Stimulated activated CD8-positive, alpha-beta memory T cell treated with anti-CD3 and anti-CD28 coated beads, Interleukin-15, amount 100 ng/mL, for 4 hours (primary cell): Measurements from ENCODE around the gene C19orf25.

Experiments
- DNase-seq, 2 donors: peaks; one replicate each; pipeline ENCODE4 v3.0.0-alpha.2; 2020; ENCODE audit warnings: low read depth in 2 of 2

The C19orf25 gene

DNA sequence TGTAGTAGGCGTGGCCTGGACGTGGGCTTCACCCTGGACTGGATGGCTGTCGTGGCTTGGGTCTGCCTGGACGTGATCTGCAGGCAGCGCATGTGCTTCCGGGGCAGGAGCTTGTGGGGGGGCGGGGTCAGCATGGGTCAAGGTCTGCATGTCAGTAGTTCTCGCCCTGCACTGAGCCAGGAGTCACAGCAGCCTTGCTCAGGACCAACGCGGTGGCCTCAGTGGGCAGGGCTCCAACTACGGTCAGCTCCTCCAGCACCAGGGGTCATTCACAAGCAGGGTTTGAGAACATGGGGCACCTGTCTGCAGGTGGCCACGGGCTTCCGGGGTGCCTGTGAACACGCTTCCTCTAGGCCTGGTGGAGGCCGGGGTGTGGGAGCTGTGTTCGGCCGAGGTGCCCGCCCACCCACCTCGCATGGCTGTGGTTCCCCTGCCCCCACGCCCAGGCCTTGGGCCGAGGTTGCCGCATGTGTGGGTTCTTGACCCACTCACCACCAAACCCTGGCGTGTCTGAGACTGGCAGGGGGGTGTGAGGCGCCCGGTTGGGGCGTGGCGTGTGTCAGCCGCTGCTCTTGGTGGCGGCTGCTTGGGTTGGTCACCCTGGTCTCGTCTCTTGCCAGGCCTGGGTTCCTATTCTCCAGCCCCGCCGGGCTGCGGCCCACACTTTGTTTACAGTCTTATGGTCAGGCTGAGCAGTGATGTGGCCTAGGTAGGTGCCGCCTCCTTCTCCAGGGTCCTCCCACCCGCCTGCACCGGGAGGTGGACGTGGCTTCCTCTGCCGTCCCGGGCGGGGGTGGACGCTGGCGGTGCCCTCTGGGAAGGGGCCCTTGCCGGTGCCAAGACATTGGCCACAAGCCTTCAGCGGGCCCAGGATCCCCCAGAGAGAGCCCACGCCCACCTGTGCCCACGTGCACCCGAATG, 45.6 kb downstream of the C19orf25 start:
- no peak for DNase-seq

DNA sequence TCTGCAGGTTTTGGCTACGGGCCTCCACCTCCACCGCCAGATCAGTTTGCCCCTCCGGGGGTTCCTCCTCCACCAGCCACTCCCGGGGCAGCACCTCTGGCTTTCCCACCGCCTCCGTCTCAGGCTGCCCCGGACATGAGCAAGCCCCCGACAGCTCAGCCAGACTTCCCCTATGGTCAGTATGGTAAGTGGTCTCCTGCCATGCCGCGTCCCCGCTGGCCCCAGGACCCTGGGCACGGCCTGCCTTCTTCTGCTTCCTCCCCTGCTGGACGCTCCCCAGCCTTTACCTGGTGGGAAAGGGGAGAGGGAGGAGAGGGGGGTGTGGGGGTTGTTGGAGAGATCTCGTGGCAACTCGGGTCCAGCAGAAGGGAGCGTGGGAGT, 46.5 kb downstream of the C19orf25 start:
- DNase-seq, result no peak

DNA sequence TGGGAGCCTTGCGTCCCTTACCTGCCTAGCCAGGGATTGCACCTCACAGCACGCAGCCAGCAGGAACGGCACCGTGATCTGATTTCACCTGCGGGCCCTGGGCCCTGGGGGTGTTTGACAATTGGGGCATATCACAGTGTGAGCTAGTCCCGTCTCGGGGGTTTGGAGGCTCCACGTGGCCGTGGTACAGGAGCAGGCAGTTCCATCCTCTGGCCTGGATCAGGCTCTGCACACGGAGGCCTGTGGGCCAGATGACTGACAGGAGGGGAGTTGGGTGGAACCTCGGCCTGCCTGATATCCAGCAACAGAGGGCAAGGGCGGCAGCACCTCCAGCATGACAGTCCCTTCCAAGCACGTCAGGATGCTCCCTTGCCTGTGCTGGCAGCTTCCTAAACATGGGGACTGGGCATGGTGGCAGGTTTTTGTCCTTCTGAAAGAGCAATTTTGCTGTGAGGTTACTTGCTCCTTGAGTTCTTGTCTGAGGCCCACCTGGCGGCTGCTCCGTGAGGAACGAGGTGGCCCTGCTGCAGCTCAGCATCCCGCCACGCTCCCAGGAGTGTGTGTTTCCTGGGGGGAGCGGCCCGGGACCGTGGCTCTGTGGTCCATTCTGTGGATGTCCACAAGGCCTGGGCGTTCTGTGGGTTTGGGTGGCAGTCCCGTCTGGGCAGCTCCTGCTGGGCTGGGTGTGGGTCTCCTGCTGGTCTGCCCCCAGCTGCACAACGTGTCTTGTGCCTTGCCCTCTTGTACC, 47.1 kb downstream of the C19orf25 start:
- no peak for DNase-seq

DNA sequence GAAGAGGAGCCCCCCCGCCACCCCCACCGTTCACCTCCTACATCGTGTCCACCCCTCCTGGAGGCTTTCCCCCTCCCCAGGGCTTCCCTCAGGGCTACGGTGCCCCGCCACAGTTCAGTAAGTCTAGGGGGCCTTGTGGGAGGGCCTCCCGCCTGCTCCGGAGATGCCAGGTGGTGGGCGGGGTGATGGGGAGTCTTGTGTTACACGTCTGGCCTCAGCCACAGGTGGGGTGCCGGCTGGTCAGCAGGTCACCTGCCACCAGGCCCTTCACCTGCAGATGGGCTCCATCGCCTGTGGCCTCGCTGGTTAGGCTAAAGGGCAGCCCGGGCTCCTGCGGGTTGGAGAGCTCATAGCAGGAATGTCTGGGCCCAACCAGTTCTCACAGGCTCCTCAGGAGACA, 48.8 kb downstream of the C19orf25 start:
- DNase-seq, result no peak

DNA sequence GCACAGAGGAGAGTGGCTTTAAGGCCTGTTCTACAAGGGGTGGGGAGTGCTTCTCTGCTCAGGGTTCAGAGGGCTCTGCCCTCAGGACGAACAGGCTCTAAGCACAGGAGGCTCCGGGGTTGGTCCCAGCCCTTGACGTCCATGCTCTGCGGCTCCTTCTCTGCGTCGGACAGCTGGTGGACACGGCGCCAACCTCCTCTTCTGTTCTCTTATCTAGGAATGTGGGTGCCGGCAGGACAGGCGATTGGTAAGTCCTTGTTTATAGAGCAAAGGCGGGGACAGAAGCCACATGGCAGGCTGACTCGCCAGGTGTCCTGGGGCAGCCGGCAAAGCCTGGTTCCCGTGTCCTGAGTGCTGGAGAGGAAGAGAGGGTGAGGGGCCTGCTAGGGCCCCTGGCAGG, 49.3 kb downstream of the C19orf25 start:
- no peak for DNase-seq

DNA sequence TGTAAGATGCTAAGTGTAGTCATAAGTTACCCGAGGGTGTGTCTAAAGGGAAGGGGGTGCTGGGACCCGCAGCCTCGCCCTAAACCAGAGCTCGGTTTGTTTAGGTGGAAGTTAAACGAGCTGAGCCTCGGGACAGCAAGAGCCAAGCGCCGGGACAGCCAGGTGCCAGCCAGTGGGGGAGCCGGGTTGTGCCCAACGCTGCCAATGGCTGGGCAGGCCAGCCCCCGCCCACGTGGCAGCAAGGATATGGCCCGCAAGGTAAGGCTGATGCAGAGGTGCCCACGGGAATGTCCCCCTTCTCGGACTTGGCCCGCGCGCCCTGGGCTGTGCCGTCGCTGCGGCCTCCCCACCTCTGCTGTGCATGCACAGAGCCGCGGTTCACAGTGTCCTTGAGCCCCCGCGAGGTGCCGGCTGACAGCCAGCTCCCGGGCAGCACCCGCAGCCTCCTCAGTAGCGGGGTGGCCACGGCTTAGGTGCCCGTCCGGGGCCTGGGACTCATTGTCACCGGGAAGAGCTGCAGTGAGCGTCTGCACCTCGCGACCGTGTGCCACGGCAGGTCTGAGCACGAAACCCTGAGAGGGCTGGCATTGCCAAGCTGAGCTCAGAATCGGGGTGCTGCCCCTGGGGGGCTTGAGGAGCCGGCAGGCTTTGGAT, 50.1 kb downstream of the C19orf25 start:
- DNase-seq, result no peak

DNA sequence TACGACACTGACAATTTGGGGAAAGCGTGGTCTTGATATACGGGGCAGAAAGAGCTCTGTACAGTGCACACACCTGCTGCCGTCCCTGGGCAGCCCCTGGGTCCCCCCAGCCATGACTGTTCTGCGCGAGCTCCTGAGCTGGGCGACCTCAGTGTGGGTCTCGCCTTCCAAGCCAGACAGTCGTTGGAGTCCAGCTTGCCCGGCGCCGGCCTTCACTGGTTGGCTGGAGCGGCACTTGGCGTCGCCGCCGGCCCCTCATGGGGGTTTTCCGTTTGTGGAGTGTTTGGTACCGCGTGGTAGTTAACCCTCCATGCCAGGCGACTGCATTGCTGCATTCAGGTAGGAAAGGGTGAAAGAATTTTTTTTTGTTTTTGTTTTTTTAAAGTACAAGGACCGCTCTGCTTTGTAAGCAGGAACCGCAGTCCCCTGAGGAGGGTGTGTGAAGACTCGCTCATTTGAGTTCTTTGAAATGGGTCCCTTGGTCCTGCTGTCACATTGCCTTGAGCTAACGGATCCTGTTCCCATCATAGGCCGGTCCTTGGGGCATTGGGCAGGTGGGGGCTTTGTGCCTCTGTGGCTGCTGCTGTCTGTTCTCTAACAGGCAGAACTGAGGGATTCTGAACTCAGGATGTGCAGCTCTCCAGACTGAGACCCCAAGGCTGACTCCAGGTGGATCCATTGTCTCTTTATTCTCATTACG, 51.6 kb downstream of the C19orf25 start:
- no peak for DNase-seq

DNA sequence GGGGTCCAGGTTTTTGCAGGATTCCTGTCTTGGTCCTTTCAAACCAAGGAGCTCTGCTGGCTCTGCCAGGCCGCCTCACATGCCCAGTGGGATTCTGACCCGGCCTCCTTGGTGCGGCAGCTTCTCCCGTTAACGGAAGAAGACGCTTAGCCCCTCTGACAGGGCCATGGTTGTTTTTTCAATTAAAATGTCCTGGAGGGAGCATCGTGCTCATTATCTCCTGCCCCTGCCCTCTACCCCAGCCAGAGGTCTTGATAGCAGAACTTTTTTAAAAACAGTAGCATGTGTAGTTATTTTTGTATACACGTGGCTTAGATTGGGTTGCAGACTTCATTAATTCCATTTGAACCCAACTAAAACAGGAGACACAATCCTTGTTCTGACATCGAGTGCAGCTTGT, 52.3 kb downstream of the C19orf25 start:
- DNase-seq, result no peak

DNA sequence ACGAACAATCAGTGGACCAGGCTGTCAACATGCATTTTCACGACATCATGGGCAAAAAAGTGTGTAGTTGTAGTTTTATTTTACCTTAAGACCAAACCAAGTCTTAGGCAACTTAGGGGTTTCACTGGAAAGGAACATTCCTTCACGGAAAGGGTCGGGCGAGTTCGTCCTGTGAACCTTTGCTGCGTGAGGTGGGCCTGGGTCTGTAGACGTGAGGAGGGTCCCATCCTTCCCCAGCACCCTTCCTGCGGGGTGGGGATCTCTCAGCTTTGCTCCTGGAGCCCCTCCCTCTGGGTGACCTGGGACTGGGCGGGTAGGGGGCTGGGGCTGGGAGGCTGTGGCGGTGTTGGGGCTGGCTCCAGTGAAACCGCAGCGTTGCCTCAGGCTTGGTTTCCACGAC, 53.1 kb downstream of the C19orf25 start:
- DNase-seq, result no peak

DNA sequence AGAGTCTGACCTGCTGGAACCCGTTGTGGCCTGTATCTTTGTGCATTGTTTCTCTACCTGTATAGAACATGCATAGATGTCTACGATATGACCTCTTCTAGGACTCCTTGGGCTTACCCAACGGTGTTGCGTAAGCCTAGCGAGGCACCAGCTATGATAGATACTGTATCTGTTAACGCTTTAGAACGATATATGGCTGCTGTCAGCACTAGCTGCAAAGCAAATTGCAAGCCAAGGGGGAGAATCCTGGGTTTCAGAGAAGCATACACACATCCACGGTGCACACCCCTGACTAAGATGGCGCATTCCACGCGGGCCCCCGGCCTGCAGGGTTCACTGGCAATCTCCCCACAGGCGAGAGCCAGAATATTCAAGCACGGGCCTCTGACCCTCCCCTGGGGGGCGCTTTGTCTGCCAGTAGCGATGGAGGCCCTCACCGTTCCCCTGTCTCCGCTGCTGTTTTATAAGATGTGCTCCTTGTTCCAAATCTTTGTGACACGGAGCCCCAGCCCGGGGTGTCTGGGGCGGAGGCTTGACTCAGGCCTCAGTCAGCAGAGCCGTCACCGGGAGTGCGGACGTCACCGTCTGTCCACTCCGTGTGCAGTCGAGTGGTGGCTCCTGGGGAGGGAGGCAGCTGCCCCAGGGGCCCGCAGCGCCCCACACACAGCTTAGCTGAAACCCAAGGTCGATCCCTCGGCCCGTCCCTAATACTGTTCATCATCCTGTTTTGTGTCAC, 53.7 kb downstream of the C19orf25 start:
- DNase-seq, result no peak

DNA sequence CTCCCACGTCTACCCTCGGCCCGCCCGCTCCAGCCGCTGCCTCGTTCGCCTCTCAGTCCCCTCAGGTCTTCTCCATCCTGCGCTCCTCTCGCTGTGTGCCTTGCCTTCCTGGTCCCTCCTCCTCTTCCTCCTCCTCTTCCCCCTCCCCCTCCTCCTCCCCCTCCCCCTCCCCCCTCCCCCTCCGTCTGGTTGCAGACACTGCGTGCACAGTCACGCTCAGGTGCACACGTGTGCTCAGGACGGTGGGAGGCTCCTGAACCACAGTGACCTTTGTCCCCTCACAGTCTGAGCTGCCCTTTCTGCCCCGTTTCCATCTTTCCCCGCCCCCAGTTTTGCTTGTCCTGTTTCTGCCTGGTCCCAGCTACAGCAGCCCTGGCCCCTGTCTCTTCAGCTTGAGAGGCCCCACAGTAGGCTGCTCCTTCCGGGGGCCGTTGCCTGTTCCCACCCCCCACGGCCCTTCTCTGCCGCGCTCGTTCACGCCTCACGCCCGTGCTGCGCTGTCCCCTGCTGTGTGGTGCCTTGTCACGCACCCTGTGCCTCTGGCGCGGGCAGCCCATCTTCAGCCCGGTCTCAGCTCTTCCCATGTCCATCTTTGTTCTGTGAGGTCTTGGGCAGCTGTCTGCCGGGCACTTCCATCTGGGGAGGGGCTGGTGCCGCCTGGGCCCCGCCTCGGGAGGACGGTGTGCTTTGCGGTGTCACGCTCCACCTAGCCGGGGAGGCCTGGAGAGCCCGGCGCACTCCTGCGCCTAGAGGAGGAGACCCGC, 54.6 kb downstream of the C19orf25 start:
- no peak for DNase-seq

DNA sequence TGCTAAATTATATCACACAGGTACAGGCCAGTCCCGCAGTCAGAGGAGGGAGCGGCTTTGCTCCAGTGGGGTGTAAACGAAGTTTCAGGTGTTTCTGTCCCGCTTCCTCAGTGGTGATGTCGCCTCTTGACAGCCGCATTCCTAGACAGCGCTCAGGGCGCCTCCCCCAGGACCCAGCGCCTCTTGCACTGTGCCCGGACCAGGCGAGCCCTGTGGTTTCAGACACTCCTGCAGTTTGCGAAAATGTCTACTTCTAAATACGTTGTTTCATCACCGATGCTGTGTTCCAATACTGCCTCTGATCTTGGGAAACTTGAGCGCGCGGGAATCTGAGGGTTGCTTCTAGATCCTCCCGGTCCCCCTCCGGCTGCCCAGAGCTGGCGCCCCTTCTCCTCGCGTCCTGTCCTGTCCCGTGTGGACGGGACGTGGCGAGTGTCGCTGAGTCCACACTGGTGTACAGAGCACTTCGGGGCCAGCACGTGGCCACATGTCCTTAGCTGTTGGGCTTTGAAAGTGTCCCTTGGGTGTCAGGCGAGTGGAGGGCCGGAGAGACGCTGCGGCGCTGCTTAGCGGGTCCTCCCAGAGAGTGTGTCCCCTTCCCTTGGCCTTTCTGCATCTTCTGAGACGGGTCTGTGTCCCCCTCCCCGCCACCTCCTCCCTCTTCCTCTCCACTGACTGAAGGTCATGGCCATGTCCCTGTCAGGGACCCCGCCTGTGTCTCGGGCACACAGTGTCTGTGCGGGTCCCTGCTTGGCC, 55.4 kb downstream of the C19orf25 start:
- no peak for DNase-seq
